BLaER1 (cell line): ENCODE results near the gene CACNB3.

Experiments used
- H3K27ac ChIP-seq: shearing (Covaris generic); formaldehyde crosslinking; 2 replicates; pipeline ENCODE4 v1.8.1; 2022
- H3K27me3 ChIP-seq: shearing (Covaris generic); formaldehyde crosslinking; 2 replicates; pipeline ENCODE4 v1.8.1; 2022
- H3K36me3 ChIP-seq: shearing (Covaris generic); formaldehyde crosslinking; 2 replicates; pipeline ENCODE4 v1.8.1; 2022
- H3K4me1 ChIP-seq: shearing (Covaris generic); formaldehyde crosslinking; 2 replicates; pipeline ENCODE4 v1.8.1; 2022
- H3K4me2 ChIP-seq: shearing (Covaris generic); formaldehyde crosslinking; 2 replicates; pipeline ENCODE4 v1.8.1; 2022
- H3K4me3 ChIP-seq: shearing (Covaris generic); formaldehyde crosslinking; 2 replicates; pipeline ENCODE4 v1.8.1; 2022
- H3K9ac ChIP-seq: shearing (Covaris generic); formaldehyde crosslinking; 2 replicates; pipeline ENCODE4 v1.8.1; 2022
- H3K9me3 ChIP-seq: shearing (Covaris generic); formaldehyde crosslinking; 2 replicates; pipeline ENCODE4 v1.8.1; 2022
- H4K20me1 ChIP-seq: shearing (Covaris generic); formaldehyde crosslinking; 2 replicates; pipeline ENCODE4 v1.8.1; 2022
- Cebpa-rat ChIP-seq: shearing (Covaris generic); IDR thresholded peaks from 2 replicates; pipeline ENCODE4 v1.8.1; 2022

The CACNB3 gene

GRCh38 chr12:48815126-48816110, 2.9 kb upstream of the CACNB3 start:
- TF ChIP-seq Cebpa-rat, result no peak
- Histone ChIP-seq H3K4me2 (peak overlapping the region; percentile 90), H3K27me3 (no peaks in the 10 kb centered on the region), H4K20me1 (peaks cover 13% of the 10 kb centered on the region), H3K9me3 (no peaks in the 10 kb centered on the region), H3K9ac (peak overlapping the region; percentile 87), H3K4me3 (peak overlapping the region; percentile 78), H3K27ac (peak overlapping the region; percentile 87), H3K4me1 (peaks cover 59% of the 10 kb centered on the region), H3K36me3 (0 out of 2 replicates have a peak, but pooled peaks cover 9% of the 10 kb centered on the region)

GRCh38 chr12:48816143-48816854, 2.0 kb upstream of the CACNB3 start:
- peak overlapping the region; percentile 87 for H3K9ac ChIP-seq
- 0 out of 2 replicates have a peak, but pooled peaks cover 11% of the 10 kb centered on the region for H3K36me3 ChIP-seq

GRCh38 chr12:48818831-48819590, 715 bp downstream of the CACNB3 start:
- H3K4me1 ChIP-seq, result peaks cover 47% of the 10 kb centered on the region
- H3K27ac ChIP-seq, result peak overlapping the region; percentile 71
- H3K27me3 ChIP-seq, result no peaks in the 10 kb centered on the region
- H4K20me1 ChIP-seq, result peaks cover 46% of the 10 kb centered on the region
- peaks cover 34% of the 10 kb centered on the region for H3K36me3 ChIP-seq
- no peaks in the 10 kb centered on the region for H3K9me3 ChIP-seq
- no peak for TF ChIP-seq Cebpa-rat
- peak overlapping the region; percentile 90 for H3K4me2 ChIP-seq
- H3K4me3 ChIP-seq, result peak overlapping the region; percentile 75
- peak overlapping the region; percentile 84 for H3K9ac ChIP-seq

More at GRCh38 chr12:48816143-48816854, 2.0 kb upstream of the CACNB3 start:
- Histone ChIP-seq H3K27ac (peak overlapping the region; percentile 87), H3K9me3 (no peaks in the 10 kb centered on the region), H3K4me1 (peaks cover 65% of the 10 kb centered on the region), H4K20me1 (peaks cover 20% of the 10 kb centered on the region), H3K4me2 (peak overlapping the region; percentile 90), H3K27me3 (no peaks in the 10 kb centered on the region), H3K4me3 (peak overlapping the region; percentile 78)
- TF ChIP-seq Cebpa-rat, result no peak

- no peaks in the 10 kb centered on the region for H3K9me3 ChIP-seq
- peak overlapping the region; percentile 90 for H3K4me2 ChIP-seq
- peaks cover 45% of the 10 kb centered on the region for H3K36me3 ChIP-seq
- H4K20me1 ChIP-seq, result peaks cover 52% of the 10 kb centered on the region
- peaks cover 43% of the 10 kb centered on the region for H3K4me1 ChIP-seq
- H3K9ac ChIP-seq, result no peak overlapping the region
- H3K4me3 ChIP-seq, result no peak overlapping the region; the same call in 1 of the 2 replicates
- no peak overlapping the region; the same call in 1 of the 2 replicates for H3K27ac ChIP-seq
- H3K27me3 ChIP-seq, result no peaks in the 10 kb centered on the region
- no peak for TF ChIP-seq Cebpa-rat
These were observed 1.9 kb downstream of the CACNB3 start for GRCh38 chr12:48819986-48820725.

GRCh38 chr12:48822139-48822538, 3.8 kb downstream of the CACNB3 start:
- no peak for TF ChIP-seq Cebpa-rat
- Histone ChIP-seq H3K36me3 (peaks cover 65% of the 10 kb centered on the region), H3K9me3 (no peaks in the 10 kb centered on the region), H3K4me1 (peaks cover 29% of the 10 kb centered on the region), H3K27ac (no peak overlapping the region), H4K20me1 (peaks cover 69% of the 10 kb centered on the region), H3K9ac (no peak overlapping the region; the same call in 1 of the 2 replicates), H3K4me3 (no peak overlapping the region), H3K4me2 (no peak overlapping the region), H3K27me3 (no peaks in the 10 kb centered on the region)

GRCh38 chr12:48822711-48823110, 4.4 kb downstream of the CACNB3 start:
- Histone ChIP-seq H3K4me1 (peaks cover 23% of the 10 kb centered on the region), H3K9me3 (no peaks in the 10 kb centered on the region), H3K4me2 (no peak overlapping the region), H3K27ac (no peak overlapping the region), H4K20me1 (peaks cover 75% of the 10 kb centered on the region), H3K36me3 (peaks cover 71% of the 10 kb centered on the region), H3K9ac (no peak overlapping the region), H3K4me3 (no peak overlapping the region), H3K27me3 (no peaks in the 10 kb centered on the region)
- no peak for TF ChIP-seq Cebpa-rat

GRCh38 chr12:48823281-48823680, 5.0 kb downstream of the CACNB3 start:
- Histone ChIP-seq H3K27ac (no peak overlapping the region), H3K36me3 (peaks cover 77% of the 10 kb centered on the region), H3K4me2 (no peak overlapping the region), H3K27me3 (no peaks in the 10 kb centered on the region), H3K4me3 (no peak overlapping the region), H3K4me1 (peaks cover 21% of the 10 kb centered on the region), H4K20me1 (peaks cover 81% of the 10 kb centered on the region), H3K9me3 (no peaks in the 10 kb centered on the region), H3K9ac (no peak overlapping the region)
- no peak for TF ChIP-seq Cebpa-rat

- Histone ChIP-seq H3K4me3 (no peak overlapping the region), H4K20me1 (peaks cover 89% of the 10 kb centered on the region), H3K36me3 (peaks cover 85% of the 10 kb centered on the region), H3K27ac (no peak overlapping the region), H3K4me1 (peaks cover 19% of the 10 kb centered on the region), H3K27me3 (no peaks in the 10 kb centered on the region), H3K9ac (no peak overlapping the region), H3K4me2 (no peak overlapping the region), H3K9me3 (no peaks in the 10 kb centered on the region)
- no peak for TF ChIP-seq Cebpa-rat
These were observed 5.8 kb downstream of the CACNB3 start for GRCh38 chr12:48824112-48824511.

GRCh38 chr12:48824905-48825304, 6.6 kb downstream of the CACNB3 start:
- Histone ChIP-seq H4K20me1 (peaks cover 89% of the 10 kb centered on the region), H3K27ac (no peak overlapping the region), H3K4me1 (peaks cover 13% of the 10 kb centered on the region), H3K4me3 (no peak overlapping the region), H3K9me3 (no peaks in the 10 kb centered on the region), H3K4me2 (no peak overlapping the region), H3K27me3 (no peaks in the 10 kb centered on the region), H3K36me3 (peaks cover 89% of the 10 kb centered on the region), H3K9ac (no peak overlapping the region)
- TF ChIP-seq Cebpa-rat, result no peak
